Mammary epithelial cell (primary cell): ENCODE measurements around the gene PDE9A.

Source experiments
- CTCF ChIP-seq, 2 donors: IDR thresholded peaks in 1 of 2; conservative IDR thresholded peaks in 1 of 2; 2 replicates each; pipeline ENCODE4 v1.5.1; 2011 to 2012; ENCODE audit warnings: inconsistent platforms in 2 of 2, low read length in 2 of 2, mild to moderate bottlenecking in 2 of 2, control low read depth in 1 of 2, low read depth in 1 of 2; ENCODE audit not compliant: insufficient read depth in 1 of 2; ENCODE audit errors: extremely low read depth in 1 of 2
- EZH2 ChIP-seq: IDR thresholded peaks from 2 replicates; pipeline ENCODE4 v1.6.1; 2012; ENCODE audit warnings: low read length, inconsistent platforms, borderline replicate concordance

GRCh38 chr21:42624095-42624790 lies 29.2 kb upstream of the PDE9A start:
- TF ChIP-seq EZH2 (no peak), CTCF (conservative IDR thresholded peaks at IDR 0.05 in 1 of 2, IDR thresholded peaks at IDR 0.05 in 1 of 2; ENCODE audit: extremely low read depth in 1 of 2, insufficient read depth in 1 of 2, low read depth in 1 of 2, low read length in 2 of 2) (no peak)
